ENCODE results near the gene RHOH.

RHOH gene

DNA sequence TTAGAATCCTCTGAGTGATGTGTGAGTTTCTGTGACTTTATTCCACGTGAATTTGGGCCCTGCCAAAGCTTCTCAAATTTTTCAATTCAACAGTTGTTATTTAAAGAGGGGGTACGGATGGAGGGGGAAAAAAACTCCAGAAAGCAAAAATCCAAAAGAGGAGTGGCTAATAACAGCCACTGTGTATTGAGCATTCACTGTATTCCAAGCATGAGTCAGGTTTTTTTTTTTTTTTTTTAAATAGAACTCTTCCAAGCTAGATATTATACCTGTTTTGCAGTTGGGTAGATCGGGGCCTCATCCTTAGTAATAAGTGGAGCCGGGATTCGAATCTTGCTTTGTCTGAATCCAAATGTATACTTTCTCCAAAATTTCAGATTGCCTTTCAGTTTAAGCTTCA lies 6.4 kb upstream of the RHOH start:
- no peak for DNase-seq

GRCh38 chr4:40190880-40191815 lies 5.7 kb upstream of the RHOH start:
- peak; percentile 32 for DNase-seq

- DNase-seq: no peak
These were observed 4.5 kb upstream of the RHOH start for GRCh38 chr4:40192114-40193015.

- DNase-seq: no peak
These were observed 3.7 kb upstream of the RHOH start for GRCh38 chr4:40193016-40193571.

DNA sequence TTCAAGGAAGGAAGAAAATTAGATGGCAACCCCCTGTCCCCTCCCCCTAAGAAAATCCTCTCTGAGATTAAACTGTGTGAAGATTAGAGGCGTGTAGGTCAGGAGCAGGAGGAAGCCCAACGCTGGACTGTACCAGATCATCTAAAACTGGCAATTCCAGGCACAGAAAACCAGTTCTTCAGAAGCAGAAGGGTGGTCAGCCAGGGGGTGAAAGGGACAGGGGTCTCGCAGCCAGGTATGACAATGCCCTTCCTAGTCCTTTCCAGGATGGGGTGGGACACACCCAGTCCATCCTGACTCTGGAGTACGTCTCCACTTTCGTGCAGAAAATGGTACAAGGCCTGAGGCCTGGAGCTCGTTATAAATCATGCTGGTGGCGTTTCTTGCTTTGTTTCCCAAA lies 3.3 kb upstream of the RHOH start:
- no peak for DNase-seq

DNA sequence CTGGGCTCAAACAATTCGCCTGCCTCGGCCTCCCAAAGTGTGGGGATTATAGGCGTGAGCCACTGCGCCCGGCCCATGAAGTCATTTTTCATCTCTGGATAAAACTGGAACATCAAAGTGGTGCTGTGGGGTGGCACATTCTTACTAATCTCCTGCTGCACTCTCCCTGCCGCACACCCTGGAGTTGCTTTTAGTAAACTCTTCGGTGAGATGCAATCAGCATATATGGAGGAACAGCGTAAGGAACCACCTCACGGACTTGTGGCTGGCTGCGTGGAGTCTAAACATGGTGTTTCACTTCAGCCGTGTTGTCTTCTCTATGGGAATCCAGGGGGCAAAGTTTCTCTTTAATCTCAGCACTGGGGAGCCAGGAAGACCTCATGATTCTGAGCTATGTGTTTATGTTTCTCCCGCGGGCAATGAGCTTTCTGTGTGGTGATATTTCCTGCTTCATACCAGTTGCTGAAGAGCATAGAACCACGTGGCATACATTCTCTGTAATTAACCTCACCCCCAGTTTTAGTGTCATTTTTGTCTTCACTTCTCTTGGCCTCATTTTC lies 2.1 kb upstream of the RHOH start:
- no peak for DNase-seq

GRCh38 chr4:40195182-40196177 lies 1.4 kb upstream of the RHOH start:
- no peak for DNase-seq

GRCh38 chr4:40196272-40196671 lies 559 bp upstream of the RHOH start:
- no peak for DNase-seq

DNA sequence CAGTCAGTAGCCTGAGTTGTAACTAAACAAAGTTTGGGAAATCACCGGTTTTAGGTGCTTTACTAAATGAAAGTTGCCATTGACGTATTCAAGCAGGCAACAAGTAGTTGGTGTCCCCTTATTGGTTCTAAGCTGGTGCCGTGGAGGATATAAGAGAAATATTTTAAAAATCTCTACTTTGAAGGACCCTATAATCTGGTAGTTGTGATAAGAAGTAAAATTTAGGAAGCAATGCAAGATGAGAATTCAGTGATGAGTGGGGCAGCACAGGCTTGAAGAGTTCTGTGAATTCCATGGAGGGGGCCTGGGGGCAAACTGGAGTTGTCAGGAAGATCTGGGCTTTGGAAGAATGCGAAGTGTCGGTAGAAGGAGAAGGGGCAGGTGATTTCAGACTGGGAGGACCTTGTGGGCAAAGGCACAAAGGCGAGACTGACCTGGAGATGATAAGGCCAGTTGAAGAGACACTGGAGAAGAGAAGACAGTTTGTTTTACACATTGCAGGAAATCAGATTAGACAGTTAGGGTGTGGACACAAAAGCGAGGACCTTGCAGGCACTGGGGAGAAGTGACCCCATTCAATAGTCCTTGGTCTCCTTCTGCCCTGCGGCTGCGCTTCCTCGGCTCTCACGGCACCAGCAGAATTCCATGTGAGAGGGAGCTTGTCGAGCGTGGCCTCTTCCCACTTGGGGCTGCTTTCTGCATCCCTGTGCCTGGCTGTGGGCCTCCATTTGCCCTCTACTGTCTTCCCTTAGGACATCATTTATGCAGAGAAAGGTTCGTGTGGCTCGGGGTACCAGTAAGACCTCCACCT lies 1.3 kb downstream of the RHOH start:
- DNase-seq: no peak

GRCh38 chr4:40199179-40199670 lies 2.4 kb downstream of the RHOH start:
- no peak for DNase-seq

GRCh38 chr4:40199999-40200874 lies 3.4 kb downstream of the RHOH start:
- DNase-seq: peak; percentile 96

DNA sequence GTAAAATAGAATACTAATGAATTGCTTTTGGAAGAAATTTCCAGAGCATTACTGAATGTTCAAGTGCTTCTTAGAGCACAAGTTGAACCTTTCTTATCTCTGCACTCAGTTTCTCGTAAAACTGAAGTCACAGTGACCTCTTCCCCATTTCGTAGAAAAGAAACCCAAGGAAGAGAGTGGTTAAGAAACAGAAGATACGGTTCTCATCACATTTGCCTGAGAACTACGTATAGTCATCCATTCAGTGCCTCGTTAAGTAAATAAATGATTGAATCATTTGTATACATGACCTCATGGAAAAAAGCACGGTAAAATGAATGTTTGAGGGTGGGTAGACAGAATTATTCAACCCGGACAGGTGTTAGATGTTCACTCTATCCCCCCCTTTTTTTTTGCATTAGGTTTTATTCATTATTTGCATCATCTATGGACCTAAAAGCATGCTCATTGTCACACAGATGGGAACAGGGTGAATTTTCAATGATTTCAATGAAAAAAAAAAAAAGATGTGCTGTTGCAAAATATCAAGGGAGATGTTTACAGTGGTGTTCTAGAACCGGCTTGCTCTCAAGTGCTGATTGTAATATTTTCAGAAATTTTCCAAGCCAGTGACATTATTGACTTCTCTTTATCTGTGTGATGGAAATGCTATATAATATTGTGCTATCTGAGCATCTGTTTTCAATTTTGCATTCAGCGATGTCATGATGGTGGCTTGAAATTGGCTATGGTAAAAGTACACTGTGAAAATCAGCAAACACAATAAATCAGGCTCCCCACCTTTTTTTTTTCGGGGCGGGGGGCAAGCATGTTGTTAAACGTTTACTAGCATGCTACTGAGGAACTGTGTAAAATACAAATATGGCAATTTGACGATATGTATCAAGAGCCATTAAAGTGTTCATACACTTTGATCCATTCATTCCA lies 4.3 kb downstream of the RHOH start:
- peak; percentile 82 for DNase-seq

GRCh38 chr4:40201898-40202297 lies 5.1 kb downstream of the RHOH start:
- no peak for DNase-seq

GRCh38 chr4:40202474-40202873 lies 5.6 kb downstream of the RHOH start:
- DNase-seq: no peak

GRCh38 chr4:40204507-40205258 lies 7.9 kb downstream of the RHOH start:
- DNase-seq: no peak

DNA sequence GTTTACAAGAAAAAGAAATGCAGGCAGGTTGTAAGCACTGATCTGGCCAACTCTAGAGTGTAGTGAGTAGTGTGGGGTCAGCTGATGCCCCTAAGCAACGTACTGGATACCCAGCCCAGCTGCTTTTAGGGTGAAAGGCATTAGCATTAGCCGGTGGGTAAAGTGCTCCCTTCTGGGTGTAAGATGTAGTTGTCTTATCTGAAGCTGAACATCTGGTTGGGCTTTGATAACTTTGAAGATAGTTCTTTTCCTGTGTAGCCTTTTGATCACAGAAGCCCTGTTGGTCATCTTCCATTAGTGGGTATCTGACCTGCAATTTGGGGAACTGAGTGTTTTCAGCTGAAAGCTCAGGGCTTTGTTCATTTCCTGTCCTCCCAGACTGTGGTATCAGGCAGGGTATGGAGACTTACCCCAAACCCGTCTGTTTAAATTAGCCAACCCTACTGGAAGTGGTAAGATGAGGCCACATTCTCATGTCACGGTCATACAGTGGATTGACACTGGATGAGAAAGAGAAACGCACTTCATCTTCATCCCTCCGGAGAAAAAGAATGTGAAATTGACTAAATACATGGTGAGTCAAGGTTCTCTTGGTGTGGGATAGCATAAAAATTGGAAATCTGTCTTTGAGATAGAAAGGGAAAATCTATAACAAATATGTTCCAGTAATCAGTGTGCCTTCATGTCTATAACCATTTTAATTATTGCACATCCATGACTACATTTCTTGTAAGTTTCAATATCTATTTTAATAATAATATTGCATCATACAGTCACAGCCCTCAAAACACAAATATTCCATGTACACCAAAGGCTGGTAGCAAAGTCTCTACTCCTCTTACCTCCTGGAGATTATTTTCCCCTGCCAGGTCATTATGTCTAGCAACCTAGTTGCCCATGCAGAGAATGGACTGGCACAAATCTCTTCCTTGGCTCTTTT lies 8.7 kb downstream of the RHOH start:
- DNase-seq: peak; percentile 99

DNA sequence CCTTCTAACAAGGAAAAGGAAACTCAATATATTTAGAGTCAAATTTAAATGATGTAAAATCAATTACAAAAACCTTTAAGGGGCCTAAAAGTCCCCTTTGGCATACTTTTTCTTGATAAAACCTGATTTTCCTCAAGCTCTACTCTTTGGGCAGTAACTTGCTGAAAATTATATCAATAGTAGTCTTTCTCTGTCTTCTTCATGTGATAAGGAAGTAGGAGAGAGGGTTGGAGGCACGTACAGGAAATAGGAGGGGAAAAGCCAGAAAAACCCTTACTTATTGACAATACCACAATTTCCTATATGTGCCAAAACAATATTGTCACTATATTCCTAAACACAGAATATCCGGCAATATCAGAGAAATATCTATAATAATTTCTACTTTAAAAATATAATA lies 9.6 kb downstream of the RHOH start:
- DNase-seq: peak; percentile 56

Data from MV-4-11 (cell line).